Transverse colon (tissue), 4 donors: Measurements from ENCODE around the gene DRC3. TPM values are rescaled to one million over a fixed set of nuclear protein-coding genes. Genes with fewer than 3 reads are reported as not detected.
"Not testable (repeated sequence)": the region's sequence is repeated elsewhere in the genome, so short reads cannot be mapped to it uniquely, and the experiment has no call there.

Source experiments
- DNase-seq: peaks from one replicate; pipeline ENCODE4 v3.0.0-alpha.2; 2019
- H3K27ac ChIP-seq, 4 donors: fragments of 200-600 bp; sonication (generic); 2 replicates each; pipeline ENCODE4 v1.5.1; 2016 to 2018; ENCODE audit warnings: inconsistent platforms in 4 of 4
- H3K27me3 ChIP-seq: fragments of 200-600 bp; sonication (generic); 2 replicates; pipeline ENCODE4 v1.5.1; 2017; ENCODE audit warnings: inconsistent platforms
- H3K36me3 ChIP-seq, 4 donors: fragments of 200-600 bp; sonication (generic); 2 replicates each; pipeline ENCODE4 v1.5.1; 2017 to 2019; ENCODE audit warnings: inconsistent platforms in 4 of 4
- H3K4me1 ChIP-seq, 4 donors: fragments of 200-600 bp; sonication (generic); 2 replicates each; pipeline ENCODE4 v1.5.1; 2017 to 2020; ENCODE audit warnings: inconsistent platforms in 4 of 4
- H3K4me3 ChIP-seq, 4 donors: fragments of 200-600 bp; sonication (generic); 1 replicate in 1 of 4; 2 replicates in 3 of 4; pipeline versions ENCODE4 v1.5.1 to v1.6.1; 2017 to 2019; ENCODE audit warnings: inconsistent platforms in 4 of 4
- H3K9me3 ChIP-seq, 2 donors: fragments of 200-600 bp; sonication (generic); 2 replicates each; pipeline ENCODE4 v1.5.1; 2017 to 2019; ENCODE audit warnings: inconsistent platforms in 2 of 2
- CTCF ChIP-seq, 5 experiments: fragments of 200-600 bp in 3 of 5; fragments of 450-650 bp in 2 of 5; sonication (generic) in 3 of 5; IDR thresholded peaks; 1 replicate in 2 of 5; 2 replicates in 3 of 5; pipeline ENCODE4 v1.5.1; 2016 to 2017; ENCODE audit warnings: antibody characterized with exemption in 5 of 5, inconsistent platforms in 3 of 5, mild to moderate bottlenecking in 2 of 5, moderate library complexity in 1 of 5
- EP300 ChIP-seq: sonication (generic); formaldehyde crosslinking; IDR thresholded peaks from one replicate; pipeline ENCODE4 v1.6.1; 2017; ENCODE audit warnings: antibody characterized with exemption, low read depth
- POLR2A ChIP-seq: fragments of 450-650 bp; IDR thresholded peaks from one replicate; pipeline ENCODE4 v1.6.1; 2016; ENCODE audit warnings: antibody characterized with exemption, mild to moderate bottlenecking, moderate library complexity
- POLR2AphosphoS5 ChIP-seq, 3 donors: sonication (generic); formaldehyde crosslinking; IDR thresholded peaks; one replicate each; pipeline ENCODE4 v1.6.1; 2016; ENCODE audit warnings: antibody characterized with exemption in 3 of 3
- WGBS, 2 donors: methylation state at CpG; one replicate each; pipeline ENCODE4 v1.1.5; 2018; ENCODE audit warnings: low coverage in 1 of 2; 5-methylcytosine and 5-hydroxymethylcytosine counted together
- in situ Hi-C, 4 donors: fragments of 200-750 bp; cut with MboI; loops; one replicate each; pipeline versions ENCODE4 v1.15.0 to v1.15.1; 2017; ENCODE audit warnings: low sequenced_read_pairs in 3 of 4, low pct_ligation_motif_present in 1 of 4, low pct_unique_long_range_greater_than_20kb in 1 of 4
- intact Hi-C: fragments of 100-400 bp; cut with DNase I; formaldehyde crosslinking; loops from one replicate; pipeline ENCODE4 v1.15.1; 2023; ENCODE audit warnings: low total_unique reads
- total RNA-seq, 4 donors: library from RNA; depleted of rRNA; stranded (reverse); fragments of >200 nt; gene quantifications; one replicate each; pipeline ENCODE4 v1.1.0, GENCODE V29; 2016

Gene DRC3
- total RNA-seq, 4 donors from 2014 or later = 0.64 to 1.8 (median 0.82) TPM; not detected in 1

GRCh38 chr17:17993852-17994251, 21.2 kb downstream of the DRC3 start:
- H3K9me3 ChIP-seq = no peaks in the 10 kb centered on the region
- H3K27me3 ChIP-seq = no peaks in the 10 kb centered on the region
- TF ChIP-seq POLR2AphosphoS5 (IDR thresholded peaks at IDR 0.05) = no peak
- TF ChIP-seq EP300 = no peak
- no peak for TF ChIP-seq POLR2A
- TF ChIP-seq CTCF (IDR thresholded peaks at IDR 0.05) = no peak
- no peaks in the 10 kb centered on the region for H3K36me3 ChIP-seq
- H3K4me1 ChIP-seq = no peaks in the 10 kb centered on the region
- intact Hi-C loops (no loop called here), in situ Hi-C loops (no loop called here)
- H3K4me3 ChIP-seq = no peak overlapping the region
- DNase-seq = no peak
- no peak overlapping the region for H3K27ac ChIP-seq
- 98% methylated on average over 12 of the region's 12 CpGs; no CpG with 5 or more reads in 1 of the 2 donors for WGBS, 2 donors

- Histone ChIP-seq H3K4me3 (no peak overlapping the region), H3K36me3 (no peaks in the 10 kb centered on the region), H3K27me3 (no peaks in the 10 kb centered on the region), H3K4me1 (no peaks in the 10 kb centered on the region), H3K9me3 (no peaks in the 10 kb centered on the region), H3K27ac (no peak overlapping the region)
- intact Hi-C loops (no loop called here), in situ Hi-C loops (no loop called here)
- WGBS, 2 donors = 75% methylated on average over 18 of the region's 18 CpGs; no CpG with 5 or more reads in 1 of the 2 donors
- TF ChIP-seq CTCF (IDR thresholded peaks at IDR 0.05) = peak in 1 of 5 experiments; percentile 15
- no peak for TF ChIP-seq POLR2A
- DNase-seq = no peak
These were observed 21.8 kb downstream of the DRC3 start for GRCh38 chr17:17994271-17995069.

- H3K27ac ChIP-seq, H3K36me3 ChIP-seq, H3K4me1 ChIP-seq, in situ Hi-C loops, H3K27me3 ChIP-seq, H3K9me3 ChIP-seq, DNase-seq, intact Hi-C loops, H3K4me3 ChIP-seq: not testable (repeated sequence)
- 93 to 100% methylated on average over 2 to 8 of the region's 8 CpGs for WGBS, 2 donors
These were observed 23.2 kb downstream of the DRC3 start for GRCh38 chr17:17995887-17996286.

GRCh38 chr17:17998934-17999333, 26.3 kb downstream of the DRC3 start:
- no peaks in the 10 kb centered on the region for H3K27me3 ChIP-seq
- no peak for DNase-seq
- H3K4me3 ChIP-seq = no peak overlapping the region
- no peak overlapping the region for H3K27ac ChIP-seq
- intact Hi-C loops = no loop called here
- H3K9me3 ChIP-seq = no peaks in the 10 kb centered on the region
- no peaks in the 10 kb centered on the region for H3K4me1 ChIP-seq
- 92% methylated on average over 8 of the region's 8 CpGs; no CpG with 5 or more reads in 1 of the 2 donors for WGBS, 2 donors
- in situ Hi-C loops = no loop called here
- H3K36me3 ChIP-seq = no peaks in the 10 kb centered on the region
- TF ChIP-seq POLR2A = no peak

GRCh38 chr17:17999364-18000029, 26.8 kb downstream of the DRC3 start:
- H3K4me1 ChIP-seq = no peaks in the 10 kb centered on the region
- no peak for TF ChIP-seq POLR2A
- TF ChIP-seq CTCF (IDR thresholded peaks at IDR 0.05) = no peak
- TF ChIP-seq EP300 = no peak
- TF ChIP-seq POLR2AphosphoS5 (IDR thresholded peaks at IDR 0.05) = no peak
- no peak for DNase-seq
- no peak overlapping the region for H3K4me3 ChIP-seq
- in situ Hi-C loops = no loop called here
- no peak overlapping the region for H3K27ac ChIP-seq
- intact Hi-C loops = no loop called here
- no peaks in the 10 kb centered on the region for H3K36me3 ChIP-seq
- 60 to 76% methylated on average over 1 to 9 of the region's 9 CpGs for WGBS, 2 donors
- no peaks in the 10 kb centered on the region for H3K27me3 ChIP-seq
- no peaks in the 10 kb centered on the region for H3K9me3 ChIP-seq
